CD8-positive, alpha-beta memory T cell (primary cell): ENCODE measurements around the gene RPN2. TPM values are rescaled to one million over a fixed set of nuclear protein-coding genes. Genes with fewer than 3 reads are reported as not detected.

ENCODE experiments used
- CTCF ChIA-PET: fragments of 350-600 bp; sonication (Branson Sonifier 250); formaldehyde crosslinking; loops from one replicate; lab custom pipeline; 2021; ENCODE audit warnings: antibody characterized with exemption; lab: Charles Lee
- POLR2A ChIA-PET: fragments of 350-600 bp; sonication (Branson Sonifier 250); formaldehyde crosslinking; loops from one replicate; lab custom pipeline; 2021; ENCODE audit warnings: antibody characterized with exemption; lab: Charles Lee
- DNase-seq, 5 donors: peaks; one replicate each; pipeline versions ENCODE4 v3.0.0 to v3.0.0-alpha.2; 2020 to 2022; ENCODE audit warnings: mixed read lengths in 1 of 5
- H3K27ac ChIP-seq: one replicate; pipeline ENCODE4 v1.7.0; 2013; ENCODE audit warnings: low read depth, mild to moderate bottlenecking, low read length, moderate library complexity
- H3K27me3 ChIP-seq: 2 replicates; pipeline ENCODE4 v1.7.0; 2013; ENCODE audit warnings: low read length, mild to moderate bottlenecking; ENCODE audit not compliant: insufficient read depth, poor library complexity, severe bottlenecking
- H3K36me3 ChIP-seq: 2 replicates; pipeline ENCODE4 v1.7.0; 2013; ENCODE audit warnings: mild to moderate bottlenecking, low read length, moderate library complexity; ENCODE audit not compliant: insufficient read depth
- H3K4me1 ChIP-seq: 2 replicates; pipeline ENCODE4 v1.7.0; 2013; ENCODE audit warnings: mild to moderate bottlenecking, low read length, moderate library complexity; ENCODE audit not compliant: insufficient read depth
- H3K4me3 ChIP-seq: 2 replicates; pipeline ENCODE4 v1.7.0; 2013; ENCODE audit warnings: mild to moderate bottlenecking, low read length
- H3K9me3 ChIP-seq: 2 replicates; pipeline ENCODE4 v1.7.0; 2013; ENCODE audit warnings: mild to moderate bottlenecking, low read length
- H3K27ac Mint-ChIP-seq, 8 donors: one replicate each; pipeline ENCODE4 v1.8.0; 2020 to 2021; ENCODE audit warnings: mixed read lengths in 8 of 8, mild to moderate bottlenecking in 6 of 8, inconsistent platforms in 3 of 8, moderate library complexity in 3 of 8
- H3K27me3 Mint-ChIP-seq, 2 donors: one replicate each; pipeline ENCODE4 v1.8.0; 2020 to 2021; ENCODE audit warnings: mixed read lengths in 2 of 2, mild to moderate bottlenecking in 1 of 2, moderate library complexity in 1 of 2
- H3K36me3 Mint-ChIP-seq, 3 donors: one replicate each; pipeline ENCODE4 v1.8.0; 2020 to 2021; ENCODE audit warnings: mixed read lengths in 3 of 3, inconsistent platforms in 1 of 3, mild to moderate bottlenecking in 1 of 3
- H3K4me1 Mint-ChIP-seq, 3 donors: one replicate each; pipeline ENCODE4 v1.8.0; 2020 to 2021; ENCODE audit warnings: mixed read lengths in 3 of 3, inconsistent platforms in 1 of 3, mild to moderate bottlenecking in 1 of 3
- H3K4me3 Mint-ChIP-seq, 7 donors: one replicate each; pipeline ENCODE4 v1.8.0; 2020 to 2021; ENCODE audit warnings: mixed read lengths in 7 of 7, mild to moderate bottlenecking in 6 of 7, moderate library complexity in 4 of 7, inconsistent platforms in 2 of 7
- H3K9me3 Mint-ChIP-seq, 5 donors: one replicate each; pipeline ENCODE4 v1.8.0; 2020 to 2022; ENCODE audit warnings: mixed read lengths in 5 of 5, mild to moderate bottlenecking in 3 of 5, moderate library complexity in 2 of 5, inconsistent platforms in 1 of 5
- polyA plus RNA-seq: library from polyadenylated mRNA; unstranded; fragments of 300-500 nt; fragmentation: Illumina TruSeq; gene quantifications from one replicate; pipeline ENCODE4 v1.2.3, GENCODE V29; 2021
- total RNA-seq, 2 experiments: library from RNA; stranded (reverse); gene quantifications; one replicate each; pipeline ENCODE4 v1.2.3, GENCODE V29; 2021

Gene RPN2
- total and polyA plus RNA-seq, 3 experiments from 2014 or later, result 155 to 281 (median 164) TPM

GRCh38 chr20:37238935-37239451, 59.9 kb downstream of the RPN2 start:
- H3K4me1 ChIP-seq, result no peaks in the 10 kb centered on the region
- POLR2A ChIA-PET, result no interaction called here
- peaks cover 62% of the 10 kb centered on the region for H3K36me3 ChIP-seq
- H3K9me3 ChIP-seq, result no peaks in the 10 kb centered on the region
- Mint-ChIP-seq H3K27ac (peak overlapping the region in 2 of 8 donors; percentile 2 to 60), H3K36me3 (peaks cover 22 to 95% (median 38%) of the 10 kb centered on the region in 3 donors), H3K9me3 (no peaks in the 10 kb centered on the region), H3K4me1 (no peaks in the 10 kb centered on the region), H3K27me3 (no peaks in the 10 kb centered on the region), H3K4me3 (no peak overlapping the region)
- H3K27me3 ChIP-seq, result no peaks in the 10 kb centered on the region
- H3K4me3 ChIP-seq, result no peak overlapping the region
- CTCF ChIA-PET, result no interaction called here
- DNase-seq, result no peak
- no peak overlapping the region for H3K27ac ChIP-seq

- peaks cover 17 to 90% (median 35%) of the 10 kb centered on the region in 3 donors for H3K36me3 Mint-ChIP-seq
- Histone ChIP-seq H3K27ac (no peak overlapping the region), H3K4me3 (no peak overlapping the region), H3K4me1 (no peaks in the 10 kb centered on the region), H3K36me3 (peaks cover 50% of the 10 kb centered on the region), H3K9me3 (no peaks in the 10 kb centered on the region), H3K27me3 (no peaks in the 10 kb centered on the region)
- peak overlapping the region in 3 of 8 donors; percentile 33 to 43 (median 41) for H3K27ac Mint-ChIP-seq
- H3K9me3 Mint-ChIP-seq, result no peaks in the 10 kb centered on the region
- no peak overlapping the region for H3K4me3 Mint-ChIP-seq
- ChIA-PET POLR2A (no interaction called here), CTCF (no interaction called here)
- H3K4me1 Mint-ChIP-seq, result no peaks in the 10 kb centered on the region
- DNase-seq, result no peak
- no peaks in the 10 kb centered on the region for H3K27me3 Mint-ChIP-seq
These were observed 61.4 kb downstream of the RPN2 start for GRCh38 chr20:37240337-37241067.

GRCh38 chr20:37242503-37242902, 63.4 kb downstream of the RPN2 start:
- H3K27ac ChIP-seq, result no peak overlapping the region
- ChIA-PET POLR2A (no interaction called here), CTCF (no interaction called here)
- H3K9me3 ChIP-seq, result no peaks in the 10 kb centered on the region
- H3K4me1 Mint-ChIP-seq, result no peaks in the 10 kb centered on the region
- H3K9me3 Mint-ChIP-seq, result no peaks in the 10 kb centered on the region
- H3K36me3 Mint-ChIP-seq, result peaks cover 13 to 71% (median 25%) of the 10 kb centered on the region in 3 donors
- H3K27me3 ChIP-seq, result no peaks in the 10 kb centered on the region
- H3K4me1 ChIP-seq, result no peaks in the 10 kb centered on the region
- H3K27ac Mint-ChIP-seq, result no peak overlapping the region
- H3K4me3 ChIP-seq, result no peak overlapping the region
- no peaks in the 10 kb centered on the region for H3K27me3 Mint-ChIP-seq
- no peak for DNase-seq
- no peak overlapping the region for H3K4me3 Mint-ChIP-seq
- peaks cover 32% of the 10 kb centered on the region for H3K36me3 ChIP-seq

- Histone ChIP-seq H3K4me1 (no peaks in the 10 kb centered on the region), H3K4me3 (no peak overlapping the region), H3K36me3 (peaks cover 32% of the 10 kb centered on the region), H3K27ac (no peak overlapping the region), H3K9me3 (no peaks in the 10 kb centered on the region), H3K27me3 (no peaks in the 10 kb centered on the region)
- Mint-ChIP-seq H3K9me3 (no peaks in the 10 kb centered on the region), H3K4me1 (no peaks in the 10 kb centered on the region), H3K27me3 (no peaks in the 10 kb centered on the region), H3K27ac (peak overlapping the region in 3 of 8 donors; percentile 45 to 75 (median 64)), H3K4me3 (no peak overlapping the region), H3K36me3 (peaks cover 13 to 64% (median 23%) of the 10 kb centered on the region in 3 donors)
- ChIA-PET POLR2A (no interaction called here), CTCF (no interaction called here)
- no peak for DNase-seq
These were observed 64.2 kb downstream of the RPN2 start for GRCh38 chr20:37243076-37243936.

- CTCF ChIA-PET, result no interaction called here
- H3K4me1 Mint-ChIP-seq, result no peaks in the 10 kb centered on the region
- no peak overlapping the region for H3K27ac ChIP-seq
- no peaks in the 10 kb centered on the region for H3K9me3 Mint-ChIP-seq
- no peaks in the 10 kb centered on the region for H3K9me3 ChIP-seq
- H3K4me3 Mint-ChIP-seq, result no peak overlapping the region
- H3K27me3 ChIP-seq, result no peaks in the 10 kb centered on the region
- H3K4me3 ChIP-seq, result no peak overlapping the region
- H3K4me1 ChIP-seq, result no peaks in the 10 kb centered on the region
- no peaks in the 10 kb centered on the region for H3K27me3 Mint-ChIP-seq
- DNase-seq, result no peak
- H3K36me3 Mint-ChIP-seq, result peaks cover 9 to 57% (median 22%) of the 10 kb centered on the region in 3 donors
- POLR2A ChIA-PET, result no interaction called here
- no peak overlapping the region for H3K27ac Mint-ChIP-seq
- H3K36me3 ChIP-seq, result peaks cover 32% of the 10 kb centered on the region
These were observed 64.9 kb downstream of the RPN2 start for GRCh38 chr20:37243937-37244571.

GRCh38 chr20:37244572-37244957, 65.4 kb downstream of the RPN2 start:
- peaks cover 9 to 52% (median 22%) of the 10 kb centered on the region in 3 donors for H3K36me3 Mint-ChIP-seq
- ChIA-PET CTCF (no interaction called here), POLR2A (no interaction called here)
- H3K27ac Mint-ChIP-seq, result no peak overlapping the region
- no peak overlapping the region for H3K4me3 ChIP-seq
- no peaks in the 10 kb centered on the region for H3K4me1 Mint-ChIP-seq
- no peak for DNase-seq
- H3K36me3 ChIP-seq, result peaks cover 32% of the 10 kb centered on the region
- H3K9me3 Mint-ChIP-seq, result no peaks in the 10 kb centered on the region
- H3K9me3 ChIP-seq, result no peaks in the 10 kb centered on the region
- H3K27ac ChIP-seq, result no peak overlapping the region
- no peaks in the 10 kb centered on the region for H3K27me3 ChIP-seq
- H3K4me1 ChIP-seq, result no peaks in the 10 kb centered on the region
- no peak overlapping the region for H3K4me3 Mint-ChIP-seq
- H3K27me3 Mint-ChIP-seq, result no peaks in the 10 kb centered on the region

GRCh38 chr20:37245216-37246150, 66.4 kb downstream of the RPN2 start:
- ChIA-PET CTCF (no interaction called here), POLR2A (no interaction called here)
- Histone ChIP-seq H3K4me1 (no peaks in the 10 kb centered on the region), H3K9me3 (no peaks in the 10 kb centered on the region), H3K27ac (no peak overlapping the region), H3K36me3 (peaks cover 25% of the 10 kb centered on the region), H3K27me3 (no peaks in the 10 kb centered on the region), H3K4me3 (no peak overlapping the region)
- peak overlapping the region in 2 of 8 donors; percentile 57 to 68 for H3K27ac Mint-ChIP-seq
- no peaks in the 10 kb centered on the region for H3K9me3 Mint-ChIP-seq
- H3K36me3 Mint-ChIP-seq, result peaks cover 9 to 43% (median 17%) of the 10 kb centered on the region in 3 donors
- no peaks in the 10 kb centered on the region for H3K27me3 Mint-ChIP-seq
- no peaks in the 10 kb centered on the region for H3K4me1 Mint-ChIP-seq
- DNase-seq, result no peak
- no peak overlapping the region for H3K4me3 Mint-ChIP-seq
